ENCODE measurements around the gene TLR6.
"Not testable (repeated sequence)": the region's sequence is repeated elsewhere in the genome, so short reads cannot be mapped to it uniquely, and the experiment has no call there.

The TLR6 gene

DNA sequence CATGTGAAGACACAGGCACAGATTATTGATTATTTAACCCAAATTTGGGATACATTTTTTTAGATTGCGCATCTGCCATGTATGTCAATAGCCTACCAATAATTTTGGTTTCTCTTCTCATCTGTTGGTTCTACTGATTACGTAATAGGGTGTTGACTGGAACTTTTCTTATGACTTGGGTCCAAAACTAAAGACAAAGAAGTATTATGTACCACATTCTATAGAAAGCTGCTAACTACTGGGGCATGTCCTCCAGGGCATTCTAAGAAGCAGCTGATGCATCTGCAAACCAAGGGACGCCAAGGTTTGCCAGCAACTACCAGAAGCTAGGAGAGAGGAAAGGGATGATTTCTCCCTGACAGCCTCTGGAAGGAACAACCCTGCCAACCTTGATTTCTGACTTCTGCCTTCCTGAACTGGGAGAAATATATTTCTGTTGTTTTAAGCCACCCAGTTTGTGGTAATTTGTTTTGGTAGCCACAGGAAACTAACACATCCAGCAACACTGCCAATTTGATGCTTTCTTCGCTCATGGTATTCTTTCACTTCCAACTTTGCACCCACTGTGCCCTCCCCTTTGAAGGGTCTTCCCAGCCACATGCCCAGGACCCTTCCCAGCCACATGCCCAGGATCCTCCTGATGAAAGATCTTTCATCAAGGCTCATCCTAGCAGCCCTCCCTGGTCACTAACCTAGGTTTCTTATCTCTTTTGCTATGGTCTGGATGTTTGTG is 36.1 kb downstream of the TLR6 start:
- DNase-seq, result no peak

DNA sequence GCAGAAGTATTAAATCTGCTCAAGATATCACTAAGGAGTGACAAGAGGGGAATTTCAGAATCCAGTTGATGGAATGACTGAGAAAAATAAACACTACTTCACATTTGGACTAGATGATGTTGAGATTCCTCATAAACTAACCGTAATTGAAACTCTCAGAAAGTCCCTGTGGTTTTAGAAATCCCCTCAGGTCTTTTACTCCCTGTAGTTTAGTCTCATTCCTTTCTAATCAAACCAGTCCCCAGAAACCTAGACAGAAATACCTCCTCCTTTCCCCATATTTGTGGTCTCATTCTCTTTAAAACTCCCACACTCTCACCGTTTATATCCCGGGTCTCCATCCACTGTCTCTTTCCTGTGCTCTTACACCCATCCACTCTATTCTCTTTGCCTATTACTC is 37.0 kb downstream of the TLR6 start:
- no peak for DNase-seq

DNA sequence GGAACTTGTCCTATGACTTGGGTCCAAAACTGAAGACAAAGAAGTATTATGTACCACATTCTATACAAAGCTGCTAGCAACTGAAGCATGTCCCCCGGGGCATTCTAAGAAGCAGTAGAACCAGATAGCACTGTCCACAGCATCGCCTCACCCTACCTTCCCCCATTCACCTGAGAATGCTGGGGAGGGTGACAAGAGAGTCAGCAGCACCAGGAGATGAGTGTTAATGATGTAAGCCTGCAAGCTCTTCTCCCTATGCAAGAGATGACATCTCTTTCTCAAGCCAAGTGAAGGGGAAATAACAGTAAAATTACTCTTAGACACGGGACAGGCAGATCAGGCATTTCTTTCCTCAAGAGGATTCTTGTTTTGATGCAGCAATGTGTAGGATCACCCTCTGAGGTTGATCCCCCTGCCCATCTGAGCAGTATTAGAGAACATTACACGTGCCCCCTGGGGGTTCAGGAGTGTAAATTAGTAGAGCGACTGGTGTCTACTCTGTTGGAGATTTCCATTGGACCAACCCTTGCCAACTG is 38.1 kb downstream of the TLR6 start:
- no peak for DNase-seq

DNA sequence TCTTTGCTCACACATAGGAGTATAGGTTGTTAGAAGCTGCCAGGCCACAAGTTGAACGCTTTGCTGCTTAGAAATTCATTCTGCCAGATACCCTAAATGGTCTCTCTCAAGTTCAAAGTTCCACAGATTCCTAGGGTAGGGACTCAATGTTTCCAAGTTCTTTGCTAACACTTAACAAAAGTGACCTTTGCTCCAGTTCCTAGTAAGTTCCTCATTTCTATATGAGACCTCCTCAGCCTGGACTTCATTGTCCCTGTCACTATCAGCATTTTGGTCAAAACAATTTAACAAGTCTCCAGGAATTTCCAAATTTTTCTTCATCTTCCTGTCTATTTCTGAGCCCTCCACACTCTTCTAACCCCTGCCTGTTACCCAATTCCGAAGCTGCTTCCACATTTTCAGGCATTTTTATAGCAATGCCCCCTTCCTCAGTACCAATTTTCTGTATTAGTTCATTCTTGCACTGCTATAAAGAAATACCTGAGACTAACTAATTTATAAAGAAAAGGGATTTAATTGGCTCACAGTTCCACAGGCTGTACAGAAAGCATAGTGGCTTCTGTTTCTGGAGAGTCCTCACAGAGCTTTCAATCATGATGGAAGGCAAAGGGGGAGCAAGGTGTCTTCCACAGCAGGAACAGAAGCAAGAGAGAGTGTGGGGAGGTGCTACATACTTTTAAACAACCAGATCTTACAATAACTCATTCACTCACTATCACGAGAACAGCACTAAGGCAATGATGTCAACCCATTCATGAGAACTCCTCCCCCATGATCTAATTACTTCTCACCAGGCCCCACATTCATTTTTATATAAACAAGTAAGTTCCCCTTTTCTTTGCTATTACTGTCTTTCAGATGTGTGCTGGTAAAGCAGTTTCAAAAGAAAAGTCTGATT is 40.5 kb downstream of the TLR6 start:
- no peak for DNase-seq

DNA sequence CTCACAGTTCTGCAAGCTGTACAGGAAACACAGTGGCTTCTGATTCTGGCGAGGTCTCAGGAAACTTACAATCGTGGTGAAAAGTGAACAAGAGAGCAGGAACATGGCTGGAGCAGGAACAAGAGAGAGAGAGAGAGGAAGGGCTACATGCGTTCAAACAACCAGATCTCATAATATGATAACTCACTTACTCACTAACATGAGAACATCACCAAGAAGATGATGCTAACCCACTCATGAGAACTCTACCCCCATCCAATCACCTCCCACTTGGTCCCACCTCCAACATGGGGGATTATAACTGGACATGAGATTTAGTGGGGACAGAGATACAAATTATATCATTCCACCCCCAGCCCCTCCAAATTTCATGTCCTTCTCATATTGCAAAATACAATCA is 42.2 kb downstream of the TLR6 start:
- DNase-seq, result no peak

DNA sequence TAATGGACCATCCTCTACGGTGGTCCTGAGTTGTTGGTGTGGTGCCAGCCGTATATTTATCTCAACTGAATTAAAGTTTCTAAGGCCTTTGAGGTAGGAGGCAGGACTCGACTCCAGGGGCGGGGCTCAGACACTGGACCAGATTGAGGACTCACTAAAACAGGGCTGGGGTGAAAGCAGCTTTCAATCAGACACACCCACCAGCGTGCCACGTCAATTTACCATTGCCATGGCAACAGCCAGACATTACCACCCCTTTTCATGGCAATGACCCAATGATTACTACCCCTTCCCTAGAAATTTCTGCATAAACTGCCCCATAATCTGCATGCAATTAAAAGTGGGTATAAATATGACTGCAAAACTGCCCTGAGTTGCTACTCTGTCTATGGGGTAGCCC is 45.3 kb downstream of the TLR6 start:
- DNase-seq, result no peak

DNA sequence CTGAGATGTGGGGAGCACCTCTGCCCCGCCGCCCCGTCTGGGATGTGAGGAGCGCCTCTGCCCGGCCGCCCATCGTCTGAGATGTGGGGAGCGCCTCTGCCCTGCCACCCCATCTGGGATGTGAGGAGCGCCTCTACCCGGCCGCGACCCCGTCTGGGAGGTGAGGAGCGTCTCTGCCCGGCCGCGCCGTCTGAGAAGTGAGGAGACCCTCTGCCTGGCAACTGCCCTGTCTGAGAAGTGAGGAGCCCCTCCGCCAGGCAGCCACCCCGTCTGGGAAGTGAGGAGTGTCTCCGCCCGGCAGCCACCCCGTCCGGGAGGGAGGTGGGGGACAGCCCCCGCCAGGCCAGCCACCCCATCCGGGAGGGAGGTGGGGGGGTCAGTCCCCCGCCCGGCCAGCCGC is 49.2 kb downstream of the TLR6 start:
- DNase-seq, result not testable (repeated sequence)

DNA sequence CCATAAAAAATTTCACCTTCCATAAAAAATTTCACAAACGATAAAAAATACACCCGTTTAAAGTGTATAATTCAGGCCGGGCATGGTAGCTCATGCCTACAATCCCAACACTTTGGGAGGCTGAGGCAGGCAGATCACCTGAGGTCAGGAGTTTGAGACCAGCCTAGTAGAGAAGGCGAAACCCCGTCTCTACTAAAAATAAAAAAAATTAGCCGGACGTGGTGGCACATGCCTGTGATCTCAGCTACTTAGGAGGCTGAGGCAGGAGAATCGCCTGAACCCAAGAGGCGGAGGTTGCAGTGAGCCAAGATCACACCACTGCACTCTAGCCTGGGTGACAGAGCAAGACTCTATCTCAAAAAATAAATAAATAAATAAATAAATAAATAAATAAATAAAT is 50.4 kb downstream of the TLR6 start:
- not testable (repeated sequence) for DNase-seq

DNA sequence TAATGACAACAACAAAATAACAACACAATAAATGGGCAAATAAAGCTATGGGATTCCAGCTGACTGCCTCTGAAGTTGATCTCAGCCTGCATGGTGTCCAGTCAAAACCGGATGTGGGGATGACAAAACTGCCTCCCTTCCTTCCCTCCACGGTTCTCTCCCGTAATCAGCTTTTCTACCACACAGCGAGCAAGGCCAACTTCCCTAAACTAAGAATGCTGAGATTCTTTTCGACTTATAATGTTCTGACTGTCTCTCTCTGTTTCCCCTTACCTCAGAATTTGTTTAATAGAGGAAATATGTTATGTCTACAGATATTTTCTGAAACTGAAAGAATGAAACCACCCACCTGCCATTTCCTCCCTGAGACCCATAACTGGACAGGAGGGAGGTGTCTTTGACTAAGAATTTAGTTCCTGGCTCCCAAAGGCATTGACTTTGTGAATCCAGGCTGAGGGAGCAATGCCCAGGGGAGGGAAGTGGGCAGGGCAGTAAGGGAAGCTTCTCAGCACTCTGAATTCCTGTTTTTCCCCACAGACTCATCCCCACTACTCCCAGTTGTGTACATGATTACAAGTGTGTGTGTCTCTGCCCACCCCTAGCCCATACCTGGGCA is 51.0 kb downstream of the TLR6 start:
- peak; percentile 19 to 34 for DNase-seq

DNA sequence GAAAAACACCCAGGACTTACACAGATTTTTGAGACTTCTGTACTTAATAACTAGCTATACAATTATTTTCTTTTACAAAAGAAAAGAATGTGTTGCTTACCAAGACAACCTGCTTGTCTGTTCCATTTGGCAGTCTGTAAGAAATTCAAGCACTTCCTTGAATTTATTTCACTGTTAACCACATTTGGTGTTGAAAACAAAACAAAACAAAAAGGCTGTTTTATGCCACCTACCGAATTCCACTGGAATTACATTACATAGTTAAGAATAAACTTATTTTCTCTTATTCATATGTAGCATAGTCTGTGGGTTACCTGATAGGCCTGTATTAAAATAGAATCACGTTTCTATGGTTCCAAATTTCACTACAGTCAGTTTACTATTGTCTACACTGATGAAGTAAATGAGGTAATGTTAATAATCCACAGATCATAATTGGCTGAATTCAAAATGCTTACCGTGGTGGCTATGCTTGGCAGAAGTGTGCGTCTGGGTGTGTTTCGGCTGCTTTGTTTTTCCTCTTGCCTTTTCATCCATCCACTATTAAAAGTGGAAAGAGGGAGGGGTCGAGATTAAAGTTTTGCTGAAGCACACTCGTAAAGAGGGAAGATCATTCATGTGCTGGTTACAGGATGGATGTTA is 51.8 kb downstream of the TLR6 start, which contains the start of gene TLR1:
Gene TLR1, minus strand, starts transcription at position 138 of the 642 bp plus-strand sequence. CDS start 5,960 bp downstream, outside the sequence.
- no peak for DNase-seq

DNA sequence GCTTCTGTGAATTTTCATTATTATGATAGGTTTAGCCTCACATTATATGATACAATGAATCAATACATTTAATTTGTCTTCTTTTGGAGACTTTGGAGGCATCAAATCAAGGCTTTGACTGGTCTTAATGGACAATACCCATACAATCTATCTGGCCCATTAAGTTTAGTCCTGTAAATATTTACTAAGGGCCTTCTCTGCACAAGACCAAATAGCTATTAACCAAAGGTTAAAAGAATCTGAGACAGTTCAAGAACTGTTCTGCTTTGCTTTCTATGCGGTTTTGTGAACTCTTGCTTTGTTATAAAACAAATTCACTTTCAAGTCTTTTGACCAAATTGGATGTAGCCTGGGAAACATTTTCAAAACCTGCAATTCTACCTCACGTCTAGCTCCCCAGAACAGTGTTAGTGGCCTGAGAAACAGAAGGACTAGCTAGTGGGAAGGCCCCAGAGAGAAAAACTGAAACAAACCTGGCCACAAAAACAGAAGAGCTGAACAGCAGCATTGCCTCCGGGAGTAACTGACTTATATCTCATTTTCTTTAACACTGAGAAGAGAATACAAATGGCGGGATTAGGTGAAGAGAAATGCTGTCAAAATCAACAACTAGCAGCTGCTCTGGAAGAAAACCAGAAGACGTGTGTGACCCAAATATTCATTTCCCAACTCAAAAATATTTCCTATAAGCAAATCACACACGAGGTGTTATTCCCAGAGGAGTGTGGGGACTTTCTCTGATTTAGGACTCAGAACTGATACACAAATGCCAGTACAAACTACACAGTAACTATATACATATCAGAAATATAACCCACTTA is 52.6 kb downstream of the TLR6 start:
- DNase-seq, result peak; percentile 12 to 39

DNA sequence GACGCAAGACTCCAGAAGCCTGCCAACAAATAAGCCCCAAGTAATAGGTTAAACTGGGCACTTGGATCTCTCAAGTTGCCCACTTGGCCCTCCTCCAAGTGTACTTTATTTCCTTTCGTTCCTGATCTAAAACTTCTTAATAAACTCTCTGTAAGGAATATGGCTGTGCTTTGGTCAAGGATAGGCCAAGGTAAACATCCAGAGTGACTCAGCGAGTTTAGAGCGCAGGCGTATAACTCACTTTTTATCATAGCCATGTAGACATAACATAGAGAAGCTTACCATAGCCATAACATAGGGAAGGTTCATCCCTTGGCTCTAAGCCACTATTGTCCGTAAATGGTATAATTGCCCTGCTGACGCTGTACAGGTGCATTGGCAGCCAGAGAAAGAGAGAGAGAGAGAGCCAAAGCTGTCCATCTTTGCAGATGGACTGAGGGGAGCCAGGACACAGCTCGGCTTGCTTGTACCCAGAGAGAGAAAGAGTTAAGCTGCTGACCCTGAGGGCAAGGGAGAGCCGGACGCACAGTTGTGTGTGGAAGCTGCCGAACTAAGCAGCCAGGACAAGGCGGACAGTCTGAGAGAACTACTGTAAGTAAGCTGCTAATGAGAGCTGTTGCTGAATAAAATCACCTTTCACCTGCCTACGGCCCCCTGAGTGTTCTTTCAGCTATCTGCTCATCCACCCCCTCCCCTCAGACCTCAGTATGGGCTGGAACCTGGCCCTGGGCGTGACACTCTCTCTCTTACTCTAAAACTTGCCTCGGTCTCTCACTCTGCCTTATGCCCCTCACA is 53.9 kb downstream of the TLR6 start:
- DNase-seq, result no peak

DNA sequence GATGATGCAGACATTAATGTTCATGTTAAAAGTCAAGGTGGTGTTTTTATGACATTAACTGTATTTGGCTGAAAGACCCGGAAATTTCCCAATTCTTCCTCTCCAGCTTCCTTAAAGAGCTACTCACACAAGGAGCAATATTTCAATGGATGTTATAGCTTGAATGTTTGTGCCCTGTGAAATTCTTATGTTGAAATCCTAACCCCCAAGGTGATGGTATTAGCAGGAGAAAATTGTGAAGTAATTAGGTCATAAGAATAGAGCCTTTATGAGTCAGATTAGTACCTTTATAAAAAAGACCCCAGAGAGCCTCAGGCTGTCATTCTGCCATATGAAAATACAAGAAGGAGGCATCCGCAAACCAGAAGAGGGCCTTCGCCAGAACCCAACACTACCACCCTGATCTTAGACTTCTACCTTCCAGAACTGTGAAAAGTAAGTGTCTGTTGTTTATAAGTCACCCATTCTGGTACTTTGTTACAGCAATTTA is 55.6 kb downstream of the TLR6 start:
- no peak for DNase-seq

DNA sequence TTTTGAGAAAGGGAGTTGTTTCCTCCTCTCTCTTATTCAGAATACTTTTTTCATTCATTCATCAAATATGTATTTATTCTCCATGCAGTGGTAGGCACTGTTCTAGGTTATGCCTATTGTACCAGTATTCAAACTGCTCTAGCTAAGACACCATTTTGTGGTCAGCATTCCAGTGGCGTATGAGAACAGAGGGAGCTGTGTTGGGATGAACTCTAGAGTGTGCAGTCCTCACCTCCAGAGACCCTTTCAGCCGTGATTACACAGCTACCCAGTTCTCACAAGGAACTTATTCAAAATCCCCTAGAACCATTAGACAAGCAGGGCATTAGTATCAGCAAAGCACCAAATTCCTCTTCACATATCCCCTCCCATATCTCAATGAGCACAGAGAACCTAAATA is 56.3 kb downstream of the TLR6 start:
- no peak for DNase-seq

DNA sequence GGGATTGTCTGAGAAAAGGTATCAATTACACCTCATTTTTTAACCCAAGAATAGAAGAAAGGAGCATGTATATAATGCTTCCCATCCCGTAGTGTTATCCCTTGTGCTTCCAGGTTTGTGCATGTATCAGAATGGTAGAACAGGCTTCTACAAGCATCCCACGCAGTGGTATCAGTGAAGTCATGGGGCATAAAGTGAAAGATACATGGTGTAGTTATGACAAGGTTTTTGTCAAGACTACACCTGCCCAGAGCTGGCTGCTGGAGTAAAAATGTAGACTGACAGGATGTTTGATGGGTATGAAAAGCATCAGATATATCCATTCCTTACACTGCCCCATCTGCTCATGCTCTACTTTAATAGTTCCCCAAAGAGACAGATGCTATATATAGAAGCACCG is 61.5 kb downstream of the TLR6 start:
- DNase-seq, result no peak

DNA sequence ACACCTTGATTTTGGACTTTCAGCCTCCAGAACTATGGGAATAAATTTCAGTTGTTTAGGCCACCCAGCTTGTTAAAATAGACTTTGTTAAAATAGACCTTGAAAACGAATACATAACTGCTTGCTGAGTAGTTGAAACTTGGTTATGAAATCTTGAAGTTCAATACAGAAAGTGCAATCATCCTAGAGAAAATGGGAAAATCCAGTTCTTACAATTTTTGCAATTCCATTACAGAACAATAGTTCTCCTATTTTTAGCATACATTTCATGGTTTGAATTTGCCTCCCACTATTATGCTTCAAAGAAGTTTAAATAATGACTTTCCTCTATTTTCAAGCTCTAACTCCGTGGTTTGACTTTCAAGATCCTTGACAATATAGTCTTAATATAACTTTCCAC is 62.6 kb downstream of the TLR6 start:
- DNase-seq, result no peak

DNA sequence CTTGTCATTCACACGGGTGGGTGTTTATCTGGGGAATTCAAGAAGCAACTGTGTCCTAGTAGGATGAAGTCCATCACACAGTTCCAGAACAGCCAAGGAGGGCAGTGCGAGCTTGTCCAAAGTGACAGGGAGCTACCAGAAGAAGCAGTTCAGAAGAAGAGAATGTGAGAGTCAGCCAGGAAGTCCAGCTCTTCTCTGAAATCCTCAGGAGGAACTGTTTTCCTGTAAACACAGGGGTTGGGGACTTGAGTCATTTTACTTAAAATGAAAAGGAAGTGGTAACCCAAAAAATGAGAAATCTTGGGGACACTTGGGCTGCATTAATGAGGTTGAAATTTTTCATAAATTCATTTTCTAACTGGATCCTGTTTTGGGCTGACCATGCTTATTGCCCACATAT is 65.6 kb downstream of the TLR6 start:
- DNase-seq, result no peak

DNA sequence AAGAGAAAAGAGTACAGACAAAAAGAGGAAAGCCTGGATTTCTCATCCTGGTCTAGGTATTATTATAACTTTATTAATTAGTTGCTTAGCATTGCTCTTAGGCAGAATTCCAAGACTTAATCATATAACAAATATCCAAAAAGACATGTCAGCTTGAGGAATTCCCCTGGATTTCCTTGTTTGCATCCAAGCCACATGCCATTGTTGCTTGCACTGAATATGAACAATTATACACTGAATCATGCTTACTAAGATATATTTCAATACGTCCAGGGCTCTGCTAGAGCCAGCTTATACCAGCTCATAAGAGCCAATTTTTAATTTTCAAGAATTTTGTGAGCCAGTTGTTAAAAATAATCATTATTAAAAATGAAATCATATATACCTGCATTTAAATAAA is 68.3 kb downstream of the TLR6 start:
- no peak for DNase-seq

DNA sequence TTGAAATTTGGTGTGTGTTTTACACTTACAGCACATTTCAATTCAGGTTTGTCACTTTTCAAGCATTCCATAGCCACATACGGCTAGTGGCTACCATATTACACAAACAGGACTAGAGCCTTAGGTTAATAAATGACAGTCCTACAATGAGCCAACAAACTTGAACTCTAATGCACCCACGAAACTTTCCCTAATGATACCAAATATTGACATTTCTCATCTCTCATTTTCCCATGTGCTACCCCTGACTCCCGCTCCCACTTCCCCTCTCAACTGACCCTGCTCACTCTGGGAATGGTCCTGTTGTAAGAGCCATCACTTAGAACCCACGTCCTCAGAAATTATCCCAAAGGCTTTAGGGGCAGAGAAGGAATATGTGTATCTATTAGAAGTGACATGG is 68.9 kb downstream of the TLR6 start:
- DNase-seq, result no peak

DNA sequence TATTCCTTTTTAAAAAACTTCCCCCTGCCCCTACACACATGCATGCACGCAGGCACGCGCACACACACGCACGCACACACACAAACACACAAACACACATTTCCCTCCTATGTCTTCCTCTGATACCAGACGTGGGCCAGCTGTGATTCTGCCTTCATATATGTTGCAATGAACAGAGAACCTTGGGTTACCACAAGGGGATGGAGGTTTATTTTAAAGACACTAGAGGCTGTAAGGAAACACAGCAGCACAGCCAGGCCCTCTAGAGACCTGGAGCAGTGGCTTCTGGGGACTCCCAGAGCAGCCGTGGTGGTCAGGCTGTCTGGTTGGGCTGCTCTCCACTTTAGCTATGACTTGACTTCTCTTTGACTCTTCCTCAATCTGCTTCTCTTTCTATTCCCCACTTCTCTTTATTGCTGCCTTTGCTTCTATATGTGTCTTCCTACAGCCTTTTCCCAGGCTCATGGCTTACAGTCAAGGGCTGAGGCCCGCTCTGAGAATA is 70.7 kb downstream of the TLR6 start:
- DNase-seq, result no peak
